SK-N-SH treated with all-trans-retinoic acid at 6 μM for 48 hours (cell line): ENCODE measurements around the gene CTNND2.

Source experiments
- ATAC-seq: fragments of 200-7000 bp; cut with Tn5 transposase; 3 replicates; pipeline ENCODE4 v1.9.1; 2020; ENCODE audit warnings: mild to moderate bottlenecking, moderate library complexity
- BACH2 ChIP-seq: fragments of 250-450 bp; sonication (Bioruptor Pico); IDR thresholded peaks from 2 replicates; pipeline ENCODE4 v1.9.0; 2021; ENCODE audit warnings: mild to moderate bottlenecking, borderline replicate concordance
- CSDC2 ChIP-seq: fragments of 250-450 bp; sonication (Bioruptor Pico); IDR thresholded peaks from 2 replicates; pipeline ENCODE4 v1.5.0; 2020; ENCODE audit warnings: mild to moderate bottlenecking, moderate library complexity
- ESRRG ChIP-seq: fragments of 250-450 bp; sonication (Bioruptor Pico); IDR thresholded peaks from 2 replicates; pipeline ENCODE4 v1.6.1; 2021; ENCODE audit warnings: mild to moderate bottlenecking
- GLIS3 ChIP-seq: fragments of 250-450 bp; sonication (Bioruptor Pico); IDR thresholded peaks from 2 replicates; pipeline ENCODE4 v1.5.0; 2020; ENCODE audit warnings: mild to moderate bottlenecking, moderate library complexity
- ISL1 ChIP-seq: fragments of 250-450 bp; sonication (Bioruptor Pico); IDR thresholded peaks from 2 replicates; pipeline ENCODE4 v2.1.2; 2022; ENCODE audit warnings: mild to moderate bottlenecking, moderate library complexity
- OSR1 ChIP-seq: fragments of 250-450 bp; sonication (Bioruptor Pico); IDR thresholded peaks from 2 replicates; pipeline ENCODE4 v1.8.0; 2022; ENCODE audit warnings: moderate library complexity, mild to moderate bottlenecking, inconsistent platforms
- SNAI2 ChIP-seq: fragments of 250-450 bp; sonication (Bioruptor Pico); IDR thresholded peaks from 2 replicates; pipeline ENCODE4 v1.5.0; 2020; ENCODE audit warnings: mild to moderate bottlenecking, moderate library complexity
- TCF4 ChIP-seq: fragments of 250-450 bp; sonication (Bioruptor Pico); IDR thresholded peaks from 2 replicates; pipeline ENCODE4 v1.8.0; 2021; ENCODE audit warnings: mild to moderate bottlenecking, moderate library complexity, borderline replicate concordance
- TOX ChIP-seq: fragments of 250-450 bp; sonication (Bioruptor Pico); IDR thresholded peaks from 2 replicates; pipeline ENCODE4 v1.8.0; 2021; ENCODE audit warnings: mild to moderate bottlenecking, moderate library complexity, borderline replicate concordance
- ZC3H10 ChIP-seq: fragments of 250-450 bp; sonication (Bioruptor Pico); IDR thresholded peaks from 2 replicates; pipeline ENCODE4 v1.5.1; 2021; ENCODE audit warnings: mild to moderate bottlenecking, moderate library complexity
- ZFP30 ChIP-seq: fragments of 450-650 bp; formaldehyde crosslinking; IDR thresholded peaks from 2 replicates; pipeline ENCODE4 v1.5.0; 2022; ENCODE audit warnings: mild to moderate bottlenecking, moderate library complexity
- ZNF565 ChIP-seq: fragments of 450-650 bp; formaldehyde crosslinking; conservative IDR thresholded peaks from 2 replicates; pipeline ENCODE4 v1.5.0; 2020; ENCODE audit warnings: low read depth, mild to moderate bottlenecking, moderate library complexity
- ZNF70 ChIP-seq: fragments of 450-650 bp; formaldehyde crosslinking; IDR thresholded peaks from 2 replicates; pipeline ENCODE4 v1.5.0; 2020; ENCODE audit warnings: mild to moderate bottlenecking, moderate library complexity
- ZNF8 ChIP-seq: fragments of 450-650 bp; formaldehyde crosslinking; IDR thresholded peaks from 2 replicates; pipeline ENCODE4 v1.5.0; 2020; ENCODE audit warnings: mild to moderate bottlenecking, moderate library complexity
- TF ChIP-seq, protein P1 (sequence below): fragments of 250-450 bp; sonication (Bioruptor Pico); IDR thresholded peaks from 2 replicates; pipeline ENCODE4 v1.8.0; 2021; ENCODE audit warnings: low read depth, mild to moderate bottlenecking, moderate library complexity, borderline replicate concordance
- TF ChIP-seq, protein P2 (sequence below): fragments of 250-450 bp; sonication (Bioruptor Pico); IDR thresholded peaks from 2 replicates; pipeline ENCODE4 v1.5.1; 2021; ENCODE audit warnings: mild to moderate bottlenecking, moderate library complexity
- TF ChIP-seq, protein P3 (sequence below): fragments of 250-450 bp; sonication (Bioruptor Pico); IDR thresholded peaks from 2 replicates; pipeline ENCODE4 v1.5.0; 2020; ENCODE audit warnings: mild to moderate bottlenecking, moderate library complexity
- TF ChIP-seq, protein P4 (sequence below): fragments of 250-450 bp; sonication (Bioruptor Pico); IDR thresholded peaks from 2 replicates; pipeline ENCODE4 v1.5.1; 2020; ENCODE audit warnings: low read depth, mild to moderate bottlenecking, moderate library complexity

Gene CTNND2

DNA sequence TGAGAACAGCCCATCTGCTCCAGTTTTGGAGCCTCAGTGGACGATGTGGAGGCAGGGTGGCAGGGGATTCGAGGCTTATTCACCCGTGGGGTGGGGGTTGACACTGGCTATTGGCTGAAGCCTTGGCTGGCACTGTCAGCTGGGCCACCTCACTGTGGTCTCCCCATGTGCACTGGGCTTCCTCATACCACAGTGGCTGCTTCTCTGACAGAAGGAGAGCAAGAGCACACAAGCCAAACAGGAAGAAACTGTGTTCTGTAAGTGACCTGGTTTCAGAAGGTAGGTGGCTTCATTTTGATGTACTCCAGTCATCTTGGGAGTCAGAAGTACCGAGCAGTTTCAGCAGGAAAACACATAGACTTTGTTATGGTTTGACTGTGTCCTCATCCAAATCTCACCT, 24.7 kb upstream of the CTNND2 start:
- TF ChIP-seq SNAI2 (CRISPR knock-in tag) = no peak
- no peak for TF ChIP-seq ESRRG (CRISPR knock-in tag)
- TF ChIP-seq BACH2 = no peak
- no peak for TF ChIP-seq ISL1 (CRISPR knock-in tag)
- TF ChIP-seq, protein P1, sequence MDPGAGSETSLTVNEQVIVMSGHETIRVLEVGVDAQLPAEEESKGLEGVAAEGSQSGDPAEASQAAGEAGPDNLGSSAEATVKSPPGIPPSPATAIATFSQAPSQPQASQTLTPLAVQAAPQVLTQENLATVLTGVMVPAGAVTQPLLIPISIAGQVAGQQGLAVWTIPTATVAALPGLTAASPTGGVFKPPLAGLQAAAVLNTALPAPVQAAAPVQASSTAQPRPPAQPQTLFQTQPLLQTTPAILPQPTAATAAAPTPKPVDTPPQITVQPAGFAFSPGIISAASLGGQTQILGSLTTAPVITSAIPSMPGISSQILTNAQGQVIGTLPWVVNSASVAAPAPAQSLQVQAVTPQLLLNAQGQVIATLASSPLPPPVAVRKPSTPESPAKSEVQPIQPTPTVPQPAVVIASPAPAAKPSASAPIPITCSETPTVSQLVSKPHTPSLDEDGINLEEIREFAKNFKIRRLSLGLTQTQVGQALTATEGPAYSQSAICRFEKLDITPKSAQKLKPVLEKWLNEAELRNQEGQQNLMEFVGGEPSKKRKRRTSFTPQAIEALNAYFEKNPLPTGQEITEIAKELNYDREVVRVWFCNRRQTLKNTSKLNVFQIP = no peak
- no peak for TF ChIP-seq GLIS3
- no peak for TF ChIP-seq CSDC2 (CRISPR knock-in tag)
- ATAC-seq = no peak

DNA sequence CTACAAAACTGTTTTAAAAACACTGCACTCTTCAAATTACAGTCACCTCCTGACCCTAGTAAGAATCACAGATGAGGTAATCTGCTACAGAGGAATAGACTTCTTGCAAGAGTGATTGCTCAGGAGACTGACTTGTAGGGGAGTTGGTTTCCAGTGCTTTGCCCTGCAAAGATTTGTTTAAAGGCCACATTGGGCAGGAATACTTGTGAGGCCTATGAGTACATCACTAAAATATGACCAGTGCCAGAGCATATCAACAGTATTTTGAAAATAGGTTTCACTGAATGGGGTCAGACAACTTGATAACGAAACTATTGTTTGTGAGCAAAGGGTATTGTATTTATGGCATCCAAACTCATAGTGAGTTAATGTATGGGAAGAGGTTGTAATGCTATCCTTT, 21.5 kb upstream of the CTNND2 start:
- ATAC-seq = no peak

DNA sequence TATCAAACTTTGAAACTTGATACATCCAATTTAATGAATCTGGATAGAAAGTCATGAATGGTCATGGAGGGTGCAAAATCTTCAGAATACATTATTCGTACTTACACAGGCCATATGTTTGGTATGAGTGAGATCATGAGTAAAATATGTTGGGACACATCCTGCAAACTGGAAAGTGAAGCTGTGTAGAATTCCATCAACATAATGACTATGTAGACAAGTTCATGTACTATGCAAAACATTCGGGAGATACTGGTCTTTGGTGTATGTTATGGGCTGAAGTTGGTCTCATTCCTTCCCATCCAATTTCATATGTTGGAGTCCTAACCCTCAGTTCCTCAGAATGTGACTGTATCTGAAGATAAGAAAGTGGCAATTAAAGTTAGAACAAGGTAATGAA, 18.1 kb upstream of the CTNND2 start:
- ATAC-seq = no peak
- no peak for TF ChIP-seq ZNF70 (CRISPR knock-in tag)
- no peak for TF ChIP-seq GLIS3
- TF ChIP-seq CSDC2 (CRISPR knock-in tag) = no peak
- TF ChIP-seq TCF4 = no peak
- TF ChIP-seq, protein P1 = no peak
- TF ChIP-seq ZFP30 (CRISPR knock-in tag) = no peak
- no peak for TF ChIP-seq ISL1 (CRISPR knock-in tag)
- no peak for TF ChIP-seq ZNF565 (CRISPR knock-in tag)
- TF ChIP-seq, protein P2, sequence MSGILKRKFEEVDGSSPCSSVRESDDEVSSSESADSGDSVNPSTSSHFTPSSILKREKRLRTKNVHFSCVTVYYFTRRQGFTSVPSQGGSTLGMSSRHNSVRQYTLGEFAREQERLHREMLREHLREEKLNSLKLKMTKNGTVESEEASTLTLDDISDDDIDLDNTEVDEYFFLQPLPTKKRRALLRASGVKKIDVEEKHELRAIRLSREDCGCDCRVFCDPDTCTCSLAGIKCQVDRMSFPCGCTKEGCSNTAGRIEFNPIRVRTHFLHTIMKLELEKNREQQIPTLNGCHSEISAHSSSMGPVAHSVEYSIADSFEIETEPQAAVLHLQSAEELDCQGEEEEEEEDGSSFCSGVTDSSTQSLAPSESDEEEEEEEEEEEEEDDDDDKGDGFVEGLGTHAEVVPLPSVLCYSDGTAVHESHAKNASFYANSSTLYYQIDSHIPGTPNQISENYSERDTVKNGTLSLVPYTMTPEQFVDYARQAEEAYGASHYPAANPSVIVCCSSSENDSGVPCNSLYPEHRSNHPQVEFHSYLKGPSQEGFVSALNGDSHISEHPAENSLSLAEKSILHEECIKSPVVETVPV (CRISPR knock-in tag) = no peak
- TF ChIP-seq SNAI2 (CRISPR knock-in tag) = no peak
- TF ChIP-seq, protein P3, sequence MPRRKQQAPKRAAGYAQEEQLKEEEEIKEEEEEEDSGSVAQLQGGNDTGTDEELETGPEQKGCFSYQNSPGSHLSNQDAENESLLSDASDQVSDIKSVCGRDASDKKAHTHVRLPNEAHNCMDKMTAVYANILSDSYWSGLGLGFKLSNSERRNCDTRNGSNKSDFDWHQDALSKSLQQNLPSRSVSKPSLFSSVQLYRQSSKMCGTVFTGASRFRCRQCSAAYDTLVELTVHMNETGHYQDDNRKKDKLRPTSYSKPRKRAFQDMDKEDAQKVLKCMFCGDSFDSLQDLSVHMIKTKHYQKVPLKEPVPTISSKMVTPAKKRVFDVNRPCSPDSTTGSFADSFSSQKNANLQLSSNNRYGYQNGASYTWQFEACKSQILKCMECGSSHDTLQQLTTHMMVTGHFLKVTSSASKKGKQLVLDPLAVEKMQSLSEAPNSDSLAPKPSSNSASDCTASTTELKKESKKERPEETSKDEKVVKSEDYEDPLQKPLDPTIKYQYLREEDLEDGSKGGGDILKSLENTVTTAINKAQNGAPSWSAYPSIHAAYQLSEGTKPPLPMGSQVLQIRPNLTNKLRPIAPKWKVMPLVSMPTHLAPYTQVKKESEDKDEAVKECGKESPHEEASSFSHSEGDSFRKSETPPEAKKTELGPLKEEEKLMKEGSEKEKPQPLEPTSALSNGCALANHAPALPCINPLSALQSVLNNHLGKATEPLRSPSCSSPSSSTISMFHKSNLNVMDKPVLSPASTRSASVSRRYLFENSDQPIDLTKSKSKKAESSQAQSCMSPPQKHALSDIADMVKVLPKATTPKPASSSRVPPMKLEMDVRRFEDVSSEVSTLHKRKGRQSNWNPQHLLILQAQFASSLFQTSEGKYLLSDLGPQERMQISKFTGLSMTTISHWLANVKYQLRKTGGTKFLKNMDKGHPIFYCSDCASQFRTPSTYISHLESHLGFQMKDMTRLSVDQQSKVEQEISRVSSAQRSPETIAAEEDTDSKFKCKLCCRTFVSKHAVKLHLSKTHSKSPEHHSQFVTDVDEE (CRISPR knock-in tag) = no peak
- no peak for TF ChIP-seq OSR1
- TF ChIP-seq, protein P4, sequence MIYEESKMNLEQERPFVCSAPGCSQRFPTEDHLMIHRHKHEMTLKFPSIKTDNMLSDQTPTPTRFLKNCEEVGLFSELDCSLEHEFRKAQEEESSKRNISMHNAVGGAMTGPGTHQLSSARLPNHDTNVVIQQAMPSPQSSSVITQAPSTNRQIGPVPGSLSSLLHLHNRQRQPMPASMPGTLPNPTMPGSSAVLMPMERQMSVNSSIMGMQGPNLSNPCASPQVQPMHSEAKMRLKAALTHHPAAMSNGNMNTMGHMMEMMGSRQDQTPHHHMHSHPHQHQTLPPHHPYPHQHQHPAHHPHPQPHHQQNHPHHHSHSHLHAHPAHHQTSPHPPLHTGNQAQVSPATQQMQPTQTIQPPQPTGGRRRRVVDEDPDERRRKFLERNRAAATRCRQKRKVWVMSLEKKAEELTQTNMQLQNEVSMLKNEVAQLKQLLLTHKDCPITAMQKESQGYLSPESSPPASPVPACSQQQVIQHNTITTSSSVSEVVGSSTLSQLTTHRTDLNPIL (CRISPR knock-in tag) = no peak
- TF ChIP-seq ZC3H10 = no peak

More for the DNA sequence above, 21.5 kb upstream of the CTNND2 start:
- TF ChIP-seq ZNF70 (CRISPR knock-in tag) (no peak), ZNF8 (CRISPR knock-in tag) (no peak), ZFP30 (CRISPR knock-in tag) (no peak), ESRRG (CRISPR knock-in tag) (no peak), SNAI2 (CRISPR knock-in tag) (no peak), CSDC2 (CRISPR knock-in tag) (no peak), TOX (CRISPR knock-in tag) (no peak)
- TF ChIP-seq, protein P3 (CRISPR knock-in tag) = no peak
- TF ChIP-seq, protein P1 = no peak
